ENCODE results near the gene KHK. TPM values are rescaled to one million over a fixed set of nuclear protein-coding genes. Genes with fewer than 3 reads are reported as not detected.

Gene KHK
- total and polyA plus RNA-seq, 2 donors from 2014 or later = 18.7 to 538 TPM

GRCh38 chr2:27086090-27086723 lies 365 bp upstream of the KHK start:
- peak overlapping the region in 2 of 3 donors; percentile 8 to 34 for H3K9ac ChIP-seq (ENCODE audit: low read length in 3 of 3)
- FAIRE-seq (no peak), DNase-seq (peak; percentile 96 to 98 (median 97))
- H3K36me3 ChIP-seq (ENCODE audit: control insufficient read depth in 2 of 3, insufficient read depth in 3 of 3, low read length in 3 of 3) = no peaks in the 10 kb centered on the region
- no peaks in the 10 kb centered on the region for H3K9me3 ChIP-seq (ENCODE audit: control insufficient read depth in 2 of 3, insufficient read depth in 1 of 3, low read length in 3 of 3)
- peak overlapping the region in 2 of 3 donors; percentile 58 to 67 for H3K4me3 ChIP-seq (ENCODE audit: low read length in 3 of 3)
- intact Hi-C loops (cut with DNase I) = no loop called here
- H3K27ac ChIP-seq (ENCODE audit: low read depth in 2 of 2, low read length in 2 of 2) = peak overlapping the region; percentile 67 to 85
- H3K4me1 ChIP-seq (ENCODE audit: control insufficient read depth in 2 of 3, insufficient read depth in 2 of 3, low read depth in 1 of 3, low read length in 3 of 3) = peaks cover 0 to 13% (median 5%) of the 10 kb centered on the region in 3 donors
- no peaks in the 10 kb centered on the region for H3K27me3 ChIP-seq (ENCODE audit: control insufficient read depth, insufficient read depth, low read length)
- peak; percentile 94 for TF ChIP-seq CTCF (IDR thresholded peaks at IDR 0.05; ENCODE audit: borderline replicate concordance, extremely low read depth, insufficient read depth)

- intact Hi-C loops (cut with DNase I) = no loop called here
- no peak for TF ChIP-seq CTCF (IDR thresholded peaks at IDR 0.05; ENCODE audit: borderline replicate concordance, extremely low read depth, insufficient read depth)
- peak overlapping the region; percentile 18 to 92 (median 55) for H3K4me3 ChIP-seq (ENCODE audit: low read length in 3 of 3)
- peaks cover 0 to 14% (median 5%) of the 10 kb centered on the region in 3 donors for H3K4me1 ChIP-seq (ENCODE audit: control insufficient read depth in 2 of 3, insufficient read depth in 2 of 3, low read depth in 1 of 3, low read length in 3 of 3)
- no peaks in the 10 kb centered on the region for H3K9me3 ChIP-seq (ENCODE audit: control insufficient read depth in 2 of 3, insufficient read depth in 1 of 3, low read length in 3 of 3)
- H3K27ac ChIP-seq (ENCODE audit: low read depth in 2 of 2, low read length in 2 of 2) = no peak overlapping the region
- FAIRE-seq (no peak), DNase-seq (peak in 2 of 5 donors; percentile 23 to 29)
- H3K9ac ChIP-seq (ENCODE audit: low read length in 3 of 3) = peak overlapping the region in 1 of 3 donors; percentile 13
- H3K36me3 ChIP-seq (ENCODE audit: control insufficient read depth in 2 of 3, insufficient read depth in 3 of 3, low read length in 3 of 3) = no peaks in the 10 kb centered on the region
- H3K27me3 ChIP-seq (ENCODE audit: control insufficient read depth, insufficient read depth, low read length) = no peaks in the 10 kb centered on the region
These were observed 1.3 kb downstream of the KHK start for GRCh38 chr2:27087823-27088410.

GRCh38 chr2:27088634-27089033 lies 2.1 kb downstream of the KHK start:
- peak overlapping the region in 1 of 2 donors; percentile 42 for H3K27ac ChIP-seq (ENCODE audit: low read depth in 2 of 2, low read length in 2 of 2)
- no peaks in the 10 kb centered on the region for H3K27me3 ChIP-seq (ENCODE audit: control insufficient read depth, insufficient read depth, low read length)
- peak overlapping the region in 2 of 3 donors; percentile 55 to 92 for H3K4me3 ChIP-seq (ENCODE audit: low read length in 3 of 3)
- no peak for TF ChIP-seq CTCF (IDR thresholded peaks at IDR 0.05; ENCODE audit: borderline replicate concordance, extremely low read depth, insufficient read depth)
- no peaks in the 10 kb centered on the region for H3K36me3 ChIP-seq (ENCODE audit: control insufficient read depth in 2 of 3, insufficient read depth in 3 of 3, low read length in 3 of 3)
- peaks cover 0 to 16% (median 10%) of the 10 kb centered on the region in 3 donors for H3K4me1 ChIP-seq (ENCODE audit: control insufficient read depth in 2 of 3, insufficient read depth in 2 of 3, low read depth in 1 of 3, low read length in 3 of 3)
- intact Hi-C loops (cut with DNase I) = no loop called here
- DNase-seq = no peak
- H3K9me3 ChIP-seq (ENCODE audit: control insufficient read depth in 2 of 3, insufficient read depth in 1 of 3, low read length in 3 of 3) = no peaks in the 10 kb centered on the region
- FAIRE-seq = no peak
- peak overlapping the region in 1 of 3 donors; percentile 42 for H3K9ac ChIP-seq (ENCODE audit: low read length in 3 of 3)
